GM19099 (cell line): ENCODE data around the gene LBX1.

Experiments
- POLR2A ChIP-seq: IDR thresholded peaks from 3 replicates; pipeline ENCODE4 v1.6.1; 2011; ENCODE audit warnings: low read depth; ENCODE audit not compliant: insufficient read length; ENCODE audit errors: extremely low read depth

Gene LBX1

DNA sequence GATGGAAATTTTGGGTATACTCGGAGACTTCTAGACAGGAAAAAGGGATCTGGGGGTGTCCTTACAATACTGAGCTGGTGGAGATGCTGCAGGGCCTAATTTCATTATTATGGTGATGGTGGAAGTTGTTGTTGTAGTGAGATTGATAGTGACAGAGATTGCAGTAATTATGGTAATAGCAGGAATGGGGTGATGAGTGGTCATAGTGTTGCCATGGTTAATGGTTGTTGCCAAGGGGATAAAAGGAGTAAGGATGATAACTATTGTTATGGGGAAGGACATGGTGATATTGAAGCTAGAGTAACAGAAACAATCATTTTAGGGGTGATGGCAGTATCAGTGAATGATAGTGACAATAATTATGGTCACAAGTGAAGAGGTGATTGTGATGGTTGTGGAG lies 27.1 kb upstream of the LBX1 start:
- TF ChIP-seq POLR2A: no peak

GRCh38 chr10:101250136-101250535 lies 20.9 kb upstream of the LBX1 start:
- no peak for TF ChIP-seq POLR2A

- no peak for TF ChIP-seq POLR2A
Observed at GRCh38 chr10:101249171-101249581, 19.9 kb upstream of the LBX1 start.

GRCh38 chr10:101246639-101247038 lies 17.4 kb upstream of the LBX1 start:
- no peak for TF ChIP-seq POLR2A

GRCh38 chr10:101244321-101245050 lies 15.2 kb upstream of the LBX1 start:
- TF ChIP-seq POLR2A: no peak

DNA sequence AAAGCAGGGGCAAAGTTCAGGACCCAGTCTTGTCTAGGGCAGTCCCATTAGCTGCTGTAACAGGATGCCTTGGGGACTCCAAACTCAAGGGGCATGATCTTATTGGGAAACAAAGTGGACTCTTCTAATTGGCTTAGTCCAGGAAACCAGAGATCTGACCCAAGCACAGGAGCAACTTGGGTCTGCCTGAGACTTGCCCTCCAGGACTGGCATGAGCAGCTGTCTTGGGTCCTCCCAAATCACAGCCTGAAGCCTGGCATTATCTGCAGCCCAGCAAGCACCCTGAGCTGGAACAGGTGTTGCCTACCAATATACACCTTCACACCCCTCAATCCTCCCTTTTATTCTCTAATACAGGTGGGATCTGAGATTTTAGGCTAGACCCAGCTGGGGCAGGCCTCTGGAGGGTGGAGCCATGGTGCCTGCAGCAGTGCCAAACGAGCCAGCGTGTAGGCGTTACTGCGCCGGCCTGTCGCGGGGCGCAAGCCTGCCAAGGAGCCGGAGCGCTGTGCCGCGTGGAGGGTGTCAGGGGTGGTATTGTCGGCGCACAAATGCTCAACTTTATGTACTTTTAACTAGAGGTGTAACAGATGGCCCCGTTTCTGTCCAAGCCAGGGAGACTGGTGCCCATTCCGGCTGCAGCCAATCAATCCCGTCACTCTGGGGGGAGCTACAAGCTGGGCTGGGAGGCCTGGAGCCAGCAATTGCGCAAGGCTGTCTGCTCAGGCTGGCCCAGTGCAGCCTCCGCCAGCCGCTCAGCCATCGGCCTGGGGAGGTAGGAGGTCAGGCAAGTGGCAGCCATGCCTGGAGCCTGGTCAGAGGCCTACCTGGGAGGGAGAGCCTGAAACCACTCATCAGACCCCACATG lies 12.8 kb upstream of the LBX1 start:
- TF ChIP-seq POLR2A: no peak

- TF ChIP-seq POLR2A: no peak
Observed at GRCh38 chr10:101238732-101239105, 9.5 kb upstream of the LBX1 start.

DNA sequence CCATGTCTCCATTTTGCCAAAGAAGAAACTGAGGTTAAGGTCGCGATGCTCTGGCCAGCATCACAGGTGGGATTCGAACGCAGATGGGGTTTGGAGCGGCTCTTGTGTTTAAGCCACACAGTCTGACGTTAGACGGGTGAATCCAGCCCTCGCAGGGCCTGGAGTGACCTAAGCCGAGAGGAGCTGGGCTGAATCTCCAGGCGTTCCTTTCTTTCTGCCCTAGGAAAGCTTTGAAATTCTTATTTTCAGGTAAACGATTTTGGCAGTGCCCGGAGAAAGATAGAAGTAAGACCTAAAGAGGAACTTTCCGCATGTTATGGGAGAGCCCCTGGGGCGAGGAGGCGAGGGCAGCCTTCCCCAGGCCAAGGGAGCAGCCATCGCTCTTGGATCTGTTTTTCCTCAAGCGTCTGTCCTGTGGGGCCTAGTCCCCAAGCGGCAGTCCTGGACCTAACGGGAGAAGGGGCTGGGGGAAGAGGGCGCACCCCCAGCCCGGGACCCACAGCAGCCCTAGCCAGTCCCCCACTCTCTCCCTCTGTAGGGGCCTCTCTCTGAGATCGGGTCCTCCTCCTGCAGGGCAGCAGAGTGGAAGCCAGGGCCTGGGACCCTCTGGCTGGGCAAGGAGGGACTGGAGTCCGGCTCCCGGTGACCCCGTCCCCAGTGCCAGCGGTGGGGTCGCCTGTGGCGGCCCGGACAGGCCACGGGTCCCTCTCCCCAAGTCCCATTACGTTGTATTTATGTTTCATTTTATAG lies 8.9 kb upstream of the LBX1 start:
- no peak for TF ChIP-seq POLR2A

- TF ChIP-seq POLR2A: no peak
Observed at GRCh38 chr10:101237081-101237981, 8.1 kb upstream of the LBX1 start.

DNA sequence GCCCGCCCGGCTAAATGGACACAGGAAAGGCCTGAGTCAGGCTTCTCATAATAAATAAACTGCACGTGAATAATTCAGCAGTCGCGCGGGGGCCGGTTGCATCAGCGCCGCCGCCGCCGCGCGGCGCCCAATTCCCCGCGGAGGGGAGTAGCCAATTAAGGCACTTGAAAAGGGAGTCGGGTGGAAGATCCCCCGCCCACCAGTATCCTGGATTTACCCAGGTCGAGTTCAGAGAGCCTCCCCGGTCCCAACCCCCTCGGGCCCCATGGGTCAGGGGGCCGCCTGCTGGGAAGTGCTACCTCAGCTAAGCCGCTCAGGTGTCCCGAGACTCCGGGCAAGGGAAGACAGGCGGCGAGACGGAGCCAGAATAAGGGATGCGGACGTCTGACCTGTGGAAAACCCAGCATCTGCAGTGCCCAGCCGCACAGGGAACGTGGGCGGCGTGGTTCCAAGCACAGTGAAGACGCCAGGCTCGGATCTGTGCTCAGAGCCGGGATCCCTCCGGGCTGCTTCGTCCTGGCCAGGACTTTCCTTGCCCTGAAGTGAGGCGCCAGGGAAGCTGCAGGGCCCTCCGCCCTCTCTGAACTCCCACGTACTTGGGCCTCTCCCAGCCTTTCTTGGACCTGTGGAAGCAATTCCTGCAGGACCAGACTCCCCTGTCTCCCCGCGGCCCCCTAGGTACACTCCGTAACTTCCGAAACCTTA lies 7.3 kb upstream of the LBX1 start:
- TF ChIP-seq POLR2A: no peak

- no peak for TF ChIP-seq POLR2A
Observed at GRCh38 chr10:101235766-101236165, 6.5 kb upstream of the LBX1 start.

- TF ChIP-seq POLR2A: no peak
Observed at GRCh38 chr10:101234333-101234732, 5.1 kb upstream of the LBX1 start.

GRCh38 chr10:101233863-101234262 lies 4.6 kb upstream of the LBX1 start:
- TF ChIP-seq POLR2A: no peak

DNA sequence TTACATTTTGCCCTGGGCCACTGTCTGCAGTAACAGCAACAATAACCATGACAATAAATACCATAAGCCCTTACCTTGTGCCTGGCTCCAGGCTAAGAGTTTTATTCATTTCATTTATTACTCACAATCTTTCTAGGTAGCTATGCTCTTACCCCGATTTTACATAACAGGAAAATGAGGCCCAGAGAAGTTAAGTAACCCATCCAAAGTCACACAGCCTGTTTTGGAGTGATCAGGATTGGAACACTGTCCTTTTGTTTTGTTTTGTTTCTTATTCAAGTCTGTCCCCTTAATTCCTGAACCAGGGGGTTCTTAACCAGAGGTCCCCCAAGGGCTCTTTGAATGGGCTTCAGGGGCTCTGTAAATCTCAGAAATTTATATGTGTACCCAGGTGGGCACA lies 4.2 kb upstream of the LBX1 start:
- no peak for TF ChIP-seq POLR2A
